RWPE2 (cell line): ENCODE data around the gene SYNCRIP.
"Not testable (repeated sequence)": the region's sequence is repeated elsewhere in the genome, so short reads cannot be mapped to it uniquely, and the experiment has no call there.

Experiments used
- ATAC-seq: fragments of 200-7000 bp; cut with Tn5 transposase; 3 replicates; pipeline ENCODE4 v1.9.1; 2021; ENCODE audit warnings: low read depth
- DNase-seq: peaks from one replicate; pipeline ENCODE4 v3.0.0-alpha.2; 2020; ENCODE audit warnings: low spot score
- H3K27ac ChIP-seq: fragments of 450-650 bp; 2 replicates; pipeline ENCODE4 v1.5.1; 2017; ENCODE audit warnings: mild to moderate bottlenecking; ENCODE audit not compliant: poor library complexity, severe bottlenecking
- H3K27me3 ChIP-seq: fragments of 250-450 bp; sonication (Bioruptor Pico); 2 replicates; pipeline ENCODE4 v1.5.1; 2021; ENCODE audit warnings: mild to moderate bottlenecking, moderate library complexity; ENCODE audit not compliant: insufficient read depth, poor library complexity, severe bottlenecking
- H3K36me3 ChIP-seq: fragments of 250-450 bp; sonication (Bioruptor Pico); 2 replicates; pipeline ENCODE4 v1.5.1; 2020; ENCODE audit warnings: low read depth, mild to moderate bottlenecking, moderate library complexity
- H3K4me1 ChIP-seq: fragments of 250-450 bp; sonication (Bioruptor Pico); 2 replicates; pipeline ENCODE4 v1.5.1; 2021; ENCODE audit warnings: mild to moderate bottlenecking, moderate library complexity; ENCODE audit not compliant: insufficient read depth, poor library complexity, severe bottlenecking
- H3K4me3 ChIP-seq: fragments of 250-450 bp; sonication (Bioruptor Pico); 2 replicates; pipeline ENCODE4 v1.5.1; 2021; ENCODE audit warnings: mild to moderate bottlenecking, moderate library complexity; ENCODE audit not compliant: severe bottlenecking
- H3K9me3 ChIP-seq: fragments of 250-450 bp; sonication (Bioruptor Pico); 2 replicates; pipeline ENCODE4 v1.5.1; 2021; ENCODE audit warnings: mild to moderate bottlenecking, moderate library complexity; ENCODE audit not compliant: severe bottlenecking
- TF ChIP-seq, protein P1 (sequence below): fragments of 450-650 bp; IDR thresholded peaks from one replicate; pipeline ENCODE4 v1.5.1; 2017; ENCODE audit warnings: mild to moderate bottlenecking, moderate library complexity; ENCODE audit not compliant: poor library complexity, severe bottlenecking

The SYNCRIP gene

DNA sequence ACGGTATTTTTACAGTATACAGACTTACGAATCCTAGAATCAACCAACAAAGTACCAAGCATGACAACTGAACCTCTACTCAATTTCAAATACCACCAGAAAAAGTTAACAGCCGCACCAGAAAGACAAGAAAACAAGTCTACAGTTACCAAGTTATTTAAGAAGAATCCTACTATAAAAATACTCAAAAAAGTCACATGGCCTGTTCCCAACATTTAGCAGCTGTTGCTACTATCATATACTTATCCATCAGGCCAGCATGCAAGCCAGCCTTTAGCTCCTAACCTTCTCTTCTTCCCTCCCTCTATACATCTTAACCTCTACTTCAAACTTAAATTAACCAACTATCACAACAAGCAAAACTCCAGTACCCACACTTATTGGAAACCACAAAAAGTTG, 1.9 kb downstream of the SYNCRIP start:
- ATAC-seq: no peak
- TF ChIP-seq, protein P1, sequence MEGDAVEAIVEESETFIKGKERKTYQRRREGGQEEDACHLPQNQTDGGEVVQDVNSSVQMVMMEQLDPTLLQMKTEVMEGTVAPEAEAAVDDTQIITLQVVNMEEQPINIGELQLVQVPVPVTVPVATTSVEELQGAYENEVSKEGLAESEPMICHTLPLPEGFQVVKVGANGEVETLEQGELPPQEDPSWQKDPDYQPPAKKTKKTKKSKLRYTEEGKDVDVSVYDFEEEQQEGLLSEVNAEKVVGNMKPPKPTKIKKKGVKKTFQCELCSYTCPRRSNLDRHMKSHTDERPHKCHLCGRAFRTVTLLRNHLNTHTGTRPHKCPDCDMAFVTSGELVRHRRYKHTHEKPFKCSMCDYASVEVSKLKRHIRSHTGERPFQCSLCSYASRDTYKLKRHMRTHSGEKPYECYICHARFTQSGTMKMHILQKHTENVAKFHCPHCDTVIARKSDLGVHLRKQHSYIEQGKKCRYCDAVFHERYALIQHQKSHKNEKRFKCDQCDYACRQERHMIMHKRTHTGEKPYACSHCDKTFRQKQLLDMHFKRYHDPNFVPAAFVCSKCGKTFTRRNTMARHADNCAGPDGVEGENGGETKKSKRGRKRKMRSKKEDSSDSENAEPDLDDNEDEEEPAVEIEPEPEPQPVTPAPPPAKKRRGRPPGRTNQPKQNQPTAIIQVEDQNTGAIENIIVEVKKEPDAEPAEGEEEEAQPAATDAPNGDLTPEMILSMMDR: no peak
- no peak overlapping the region for H3K27ac ChIP-seq
- no peaks in the 10 kb centered on the region for H3K9me3 ChIP-seq
- peaks cover 26% of the 10 kb centered on the region for H3K4me1 ChIP-seq
- peak overlapping the region; percentile 94 for H3K4me3 ChIP-seq
- no peak for DNase-seq
- H3K27me3 ChIP-seq: no peaks in the 10 kb centered on the region
- peaks cover 59% of the 10 kb centered on the region for H3K36me3 ChIP-seq

GRCh38 chr6:85637579-85637978, 5.1 kb downstream of the SYNCRIP start:
- DNase-seq: no peak
- no peak for ATAC-seq
- Histone ChIP-seq H3K4me3 (no peak overlapping the region), H3K9me3 (no peaks in the 10 kb centered on the region), H3K27ac (no peak overlapping the region), H3K27me3 (no peaks in the 10 kb centered on the region), H3K36me3 (peaks cover 91% of the 10 kb centered on the region), H3K4me1 (peaks cover 20% of the 10 kb centered on the region)
- TF ChIP-seq, protein P1: no peak

GRCh38 chr6:85632164-85632942, 10.3 kb downstream of the SYNCRIP start:
- no peak overlapping the region for H3K27ac ChIP-seq
- no peak for ATAC-seq
- H3K4me3 ChIP-seq: no peak overlapping the region
- TF ChIP-seq, protein P1: no peak
- DNase-seq: no peak
- peaks cover 100% of the 10 kb centered on the region for H3K36me3 ChIP-seq
- H3K27me3 ChIP-seq: no peaks in the 10 kb centered on the region
- no peaks in the 10 kb centered on the region for H3K9me3 ChIP-seq
- peaks cover 2% of the 10 kb centered on the region for H3K4me1 ChIP-seq

DNA sequence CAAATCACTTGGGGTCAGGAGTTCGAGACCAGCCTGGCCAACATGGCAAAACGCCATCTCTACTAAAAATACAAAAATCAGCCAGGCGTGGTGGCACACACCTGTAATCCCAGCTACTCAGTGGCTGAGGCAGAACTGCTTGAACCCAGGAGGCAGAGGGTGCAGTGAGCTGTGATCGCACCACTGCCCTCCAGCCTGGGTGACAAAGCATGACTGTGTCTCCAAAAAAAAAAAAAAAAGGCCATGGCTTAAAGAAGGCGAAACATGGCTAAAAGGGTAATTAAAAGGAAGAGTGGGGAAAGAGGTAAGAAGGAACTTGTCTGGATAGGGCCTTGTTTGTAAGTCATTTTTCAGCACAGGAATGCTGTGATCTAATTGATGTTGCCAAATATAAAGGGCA, 11.6 kb downstream of the SYNCRIP start:
- H3K36me3 ChIP-seq: peaks cover 100% of the 10 kb centered on the region
- not testable (repeated sequence) for H3K4me3 ChIP-seq, DNase-seq, H3K4me1 ChIP-seq, H3K27ac ChIP-seq, H3K9me3 ChIP-seq, H3K27me3 ChIP-seq
- ATAC-seq: 0 out of 3 replicates have a peak, but pooled peaks have one; percentile 15

GRCh38 chr6:85628353-85628752, 14.3 kb downstream of the SYNCRIP start:
- Histone ChIP-seq H3K4me3 (no peak overlapping the region), H3K27me3 (no peaks in the 10 kb centered on the region), H3K27ac (no peak overlapping the region), H3K9me3 (no peaks in the 10 kb centered on the region), H3K4me1 (peaks cover 4% of the 10 kb centered on the region), H3K36me3 (peaks cover 100% of the 10 kb centered on the region)
- DNase-seq (no peak), ATAC-seq (no peak)
- TF ChIP-seq, protein P1: no peak
